ENCODE results near the gene SEC16A. TPM values are rescaled to one million over a fixed set of nuclear protein-coding genes. Genes with fewer than 3 reads are reported as not detected.

SEC16A gene
- total RNA-seq, 1 donor from 2014 or later = 87.3 TPM

DNA sequence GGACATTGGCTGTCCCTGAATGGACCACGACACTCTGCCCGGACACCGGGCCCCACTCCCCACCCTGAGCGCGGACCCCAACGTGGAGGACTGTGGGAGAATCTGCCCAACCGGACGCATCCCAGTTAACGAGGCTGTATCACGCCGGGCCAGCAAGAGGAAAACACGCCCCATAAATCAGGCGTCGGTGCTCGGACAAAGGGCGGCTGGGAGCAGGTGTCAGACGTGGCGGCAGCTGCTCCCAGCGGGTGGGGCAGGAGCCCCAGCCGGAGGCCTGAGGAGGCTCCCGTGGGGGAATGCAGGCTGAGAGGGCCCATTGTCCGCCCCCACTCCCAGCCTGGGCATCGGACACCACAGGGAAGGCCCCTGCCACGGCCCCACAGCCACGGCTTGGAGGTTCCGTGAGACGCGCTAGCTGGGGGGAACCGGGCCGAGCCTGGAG is 43.8 kb upstream of the SEC16A start:
- Mint-ChIP-seq H3K4me1 (ENCODE audit: low read depth) (no peaks in the 10 kb centered on the region), H3K9me3 (no peaks in the 10 kb centered on the region), H3K27ac (no peak overlapping the region), H3K36me3 (ENCODE audit: low read depth) (no peaks in the 10 kb centered on the region), H3K27me3 (ENCODE audit: insufficient read depth) (no peaks in the 10 kb centered on the region), H3K4me3 (no peak overlapping the region)
- intact Hi-C loops (cut with micrococcal nuclease) = no loop called here
- no peak for DNase-seq (ENCODE audit: low spot score)

DNA sequence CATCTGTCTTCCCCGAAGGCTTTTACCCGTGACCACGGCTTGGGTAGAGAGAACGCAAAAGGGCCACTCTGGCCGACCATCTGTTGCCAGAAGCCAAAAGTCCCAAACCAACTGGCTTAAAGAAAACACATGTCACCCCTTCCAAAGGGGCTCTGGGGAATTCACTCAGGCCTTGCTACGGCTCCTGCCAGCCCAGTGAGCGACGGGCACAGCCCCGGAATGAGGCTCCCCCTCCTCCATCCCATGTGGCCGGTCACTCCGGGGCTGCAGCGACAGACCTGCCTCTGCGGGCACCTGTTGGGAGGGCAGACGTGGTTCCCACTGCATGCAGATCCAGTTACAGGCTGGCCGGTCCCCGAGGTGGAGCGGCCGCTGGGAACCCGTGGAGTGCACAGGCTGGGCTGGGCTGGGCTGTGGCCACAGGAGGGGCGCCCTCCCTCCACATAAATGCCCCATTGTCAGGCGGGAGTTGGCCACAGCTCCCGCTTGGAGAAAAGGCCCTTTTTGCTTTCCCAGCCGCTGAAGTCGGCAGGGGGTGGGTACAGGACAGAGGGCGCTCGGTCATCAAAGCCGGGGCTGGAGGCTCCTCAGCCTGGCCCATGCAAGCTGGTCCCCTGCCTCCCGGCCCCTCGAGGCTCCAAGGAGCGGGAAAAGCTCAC is 43.1 kb upstream of the SEC16A start:
- intact Hi-C loops (cut with micrococcal nuclease) = no loop called here
- no peaks in the 10 kb centered on the region for H3K9me3 Mint-ChIP-seq
- H3K27ac Mint-ChIP-seq = no peak overlapping the region
- H3K27me3 Mint-ChIP-seq (ENCODE audit: insufficient read depth) = no peaks in the 10 kb centered on the region
- H3K4me3 Mint-ChIP-seq = no peak overlapping the region
- no peaks in the 10 kb centered on the region for H3K4me1 Mint-ChIP-seq (ENCODE audit: low read depth)
- DNase-seq (ENCODE audit: low spot score) = no peak
- no peaks in the 10 kb centered on the region for H3K36me3 Mint-ChIP-seq (ENCODE audit: low read depth)

DNA sequence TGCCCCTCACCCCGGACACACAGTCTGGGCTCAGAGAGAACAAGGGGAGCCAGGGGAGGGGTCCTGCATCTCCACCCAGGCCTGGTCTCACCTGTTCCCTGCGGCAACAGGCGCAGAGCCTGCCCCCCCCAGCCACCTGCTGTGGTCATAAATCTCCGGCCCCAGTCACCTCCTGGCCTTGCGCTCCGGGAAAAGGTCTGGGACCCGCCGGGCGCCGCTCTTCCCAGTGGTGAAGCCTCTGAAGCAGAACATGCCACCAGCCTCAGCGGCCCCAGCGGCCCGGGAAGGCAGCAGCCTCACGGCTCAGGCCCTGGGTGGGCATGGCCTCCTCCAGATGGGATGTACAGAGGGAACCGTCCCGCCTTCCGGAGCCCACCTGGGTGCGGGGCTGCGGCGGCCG is 42.4 kb upstream of the SEC16A start:
- Mint-ChIP-seq H3K9me3 (no peaks in the 10 kb centered on the region), H3K27me3 (ENCODE audit: insufficient read depth) (no peaks in the 10 kb centered on the region), H3K27ac (no peak overlapping the region), H3K4me1 (ENCODE audit: low read depth) (no peaks in the 10 kb centered on the region), H3K4me3 (no peak overlapping the region), H3K36me3 (ENCODE audit: low read depth) (no peaks in the 10 kb centered on the region)
- intact Hi-C loops (cut with micrococcal nuclease) = no loop called here
- DNase-seq (ENCODE audit: low spot score) = no peak

DNA sequence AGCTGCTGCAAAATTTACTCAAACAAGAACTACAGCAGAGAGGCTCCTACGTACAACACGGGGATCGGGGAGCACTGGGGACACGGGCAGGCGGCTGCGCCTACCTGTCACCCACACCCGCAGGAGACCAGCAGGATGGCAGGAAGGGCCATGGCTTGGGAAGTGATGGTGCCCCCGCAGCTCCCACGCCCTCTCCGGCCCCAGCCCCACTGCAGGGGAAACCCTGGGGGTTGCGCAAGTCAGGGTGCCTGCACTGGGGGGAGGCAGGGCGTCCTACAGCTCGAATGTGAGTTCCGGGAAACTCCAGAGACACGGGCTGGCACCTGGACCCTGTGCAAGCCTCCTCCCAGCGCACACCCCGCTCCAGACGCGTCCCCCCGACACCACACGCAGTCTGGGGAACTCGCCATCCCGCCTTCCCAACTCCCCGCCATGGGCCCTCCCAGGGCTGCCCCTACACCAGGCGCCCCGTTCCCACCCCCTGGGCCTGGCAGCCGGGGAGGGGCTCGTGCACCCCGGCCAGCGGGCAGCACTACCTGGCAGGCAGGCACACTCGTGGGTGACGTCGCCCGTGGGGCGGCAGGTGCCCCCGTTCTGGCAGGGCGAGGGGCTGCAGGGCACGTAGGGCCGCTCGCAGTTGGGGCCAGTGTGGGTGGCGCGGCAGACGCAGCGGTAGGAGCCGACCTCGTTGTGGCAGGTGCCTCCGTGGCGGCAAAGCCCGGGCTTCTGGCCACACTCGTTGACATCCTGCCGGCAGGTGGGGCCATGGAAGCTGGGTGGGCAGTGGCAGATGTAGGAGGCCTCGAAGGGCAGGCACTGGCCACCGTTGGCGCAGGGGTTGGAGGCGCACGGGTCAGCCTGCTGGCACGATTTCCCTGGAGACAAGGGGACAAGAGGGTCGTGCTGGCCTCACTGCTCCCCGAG is 39.7 kb upstream of the SEC16A start:
- DNase-seq (ENCODE audit: low spot score) = no peak
- intact Hi-C loops (cut with micrococcal nuclease) = no loop called here

DNA sequence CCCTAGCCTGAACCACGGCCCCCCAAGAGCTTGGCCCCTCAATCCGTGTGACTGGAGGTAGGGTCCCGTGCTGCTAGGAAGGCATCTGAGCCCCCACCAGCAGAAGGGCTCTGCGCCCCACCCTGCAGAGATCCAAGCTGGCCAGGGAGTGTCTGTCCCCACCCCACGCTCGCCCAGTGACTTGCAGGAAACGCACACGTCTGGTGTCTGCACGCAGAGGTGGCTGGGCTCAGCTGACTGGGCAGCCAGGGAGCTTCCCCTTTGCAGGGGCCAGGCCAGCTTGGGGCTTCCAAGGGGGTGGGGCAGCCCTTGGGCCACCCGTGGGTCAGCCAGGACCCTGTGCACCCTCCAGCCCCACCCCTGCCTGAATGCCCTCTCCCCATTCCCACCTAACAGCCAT is 38.7 kb upstream of the SEC16A start:
- H3K4me3 Mint-ChIP-seq = no peak overlapping the region
- H3K27me3 Mint-ChIP-seq (ENCODE audit: insufficient read depth) = no peaks in the 10 kb centered on the region
- no peaks in the 10 kb centered on the region for H3K36me3 Mint-ChIP-seq (ENCODE audit: low read depth)
- no peaks in the 10 kb centered on the region for H3K4me1 Mint-ChIP-seq (ENCODE audit: low read depth)
- H3K27ac Mint-ChIP-seq = no peak overlapping the region
- intact Hi-C loops (cut with micrococcal nuclease) = no loop called here
- DNase-seq (ENCODE audit: low spot score) = no peak
- H3K9me3 Mint-ChIP-seq = no peaks in the 10 kb centered on the region

More for the DNA sequence above, 39.7 kb upstream of the SEC16A start:
- H3K27me3 Mint-ChIP-seq (ENCODE audit: insufficient read depth) = no peaks in the 10 kb centered on the region
- H3K27ac Mint-ChIP-seq = no peak overlapping the region
- H3K4me3 Mint-ChIP-seq = no peak overlapping the region
- H3K36me3 Mint-ChIP-seq (ENCODE audit: low read depth) = no peaks in the 10 kb centered on the region
- no peaks in the 10 kb centered on the region for H3K4me1 Mint-ChIP-seq (ENCODE audit: low read depth)
- no peaks in the 10 kb centered on the region for H3K9me3 Mint-ChIP-seq

DNA sequence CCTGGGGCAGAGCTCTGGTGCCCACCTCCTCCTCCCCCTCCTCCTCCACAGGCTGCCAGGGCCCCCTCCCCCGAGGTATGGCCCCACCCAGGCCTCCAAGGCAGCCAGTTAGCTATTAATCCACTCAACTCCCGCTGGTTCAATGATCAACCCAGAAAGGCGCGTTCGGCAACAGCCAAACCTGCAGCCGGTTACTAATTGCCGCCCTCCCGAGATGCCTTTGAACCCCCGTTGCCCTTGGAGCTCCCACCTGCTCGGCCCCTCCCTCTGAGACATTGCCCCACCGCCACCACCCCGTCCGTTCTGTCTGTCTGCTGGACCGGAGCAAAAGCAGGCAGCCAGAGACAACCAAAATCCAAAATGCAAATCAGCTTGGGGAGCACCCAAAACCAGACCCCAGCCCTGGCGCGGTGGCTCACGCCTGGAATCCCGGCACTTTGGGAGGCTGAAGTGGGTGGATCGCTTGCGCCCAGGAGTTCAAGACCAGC is 37.3 kb upstream of the SEC16A start:
- no peak overlapping the region for H3K4me3 Mint-ChIP-seq
- intact Hi-C loops (cut with micrococcal nuclease) = no loop called here
- DNase-seq (ENCODE audit: low spot score) = no peak
- H3K36me3 Mint-ChIP-seq (ENCODE audit: low read depth) = no peaks in the 10 kb centered on the region
- no peaks in the 10 kb centered on the region for H3K4me1 Mint-ChIP-seq (ENCODE audit: low read depth)
- no peak overlapping the region for H3K27ac Mint-ChIP-seq
- no peaks in the 10 kb centered on the region for H3K9me3 Mint-ChIP-seq
- no peaks in the 10 kb centered on the region for H3K27me3 Mint-ChIP-seq (ENCODE audit: insufficient read depth)

DNA sequence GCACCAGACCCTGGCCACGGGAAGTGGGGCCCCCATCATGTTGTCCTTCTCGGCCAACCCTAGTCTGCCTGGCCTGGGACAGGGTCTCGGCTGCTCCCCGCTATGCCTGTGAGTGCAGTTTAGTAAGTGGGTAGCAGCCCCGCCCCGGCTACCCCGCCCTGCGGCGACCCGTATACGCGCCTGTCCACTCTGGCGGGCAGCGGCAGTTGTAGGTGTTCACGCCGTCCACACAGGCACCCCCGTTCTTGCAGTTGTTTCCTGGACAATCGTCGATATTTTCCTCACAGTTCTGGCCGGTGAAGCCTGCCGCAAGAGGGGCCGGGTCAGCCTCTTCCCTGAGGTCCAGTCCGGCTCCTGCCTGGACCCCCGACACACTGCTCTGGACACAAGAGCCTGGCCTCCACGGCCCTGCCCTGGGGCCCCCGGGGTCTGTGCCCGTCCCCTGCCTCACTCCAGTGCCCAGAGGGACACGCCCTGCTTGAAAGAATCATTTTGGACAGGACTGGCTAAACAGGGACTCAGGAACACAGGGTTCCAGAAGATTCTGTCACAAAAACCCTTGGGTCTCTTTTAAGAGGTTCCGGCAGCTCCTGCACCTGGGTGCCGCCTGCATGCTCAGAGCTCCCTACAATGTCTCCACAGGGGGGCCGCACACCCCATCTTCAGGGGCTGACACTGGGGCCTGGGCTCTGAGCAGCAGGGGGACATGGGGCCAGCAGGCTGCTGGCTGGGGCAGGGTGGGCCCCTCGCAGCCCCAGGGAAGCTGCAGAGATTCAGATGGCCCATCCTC is 36.6 kb upstream of the SEC16A start:
- no peaks in the 10 kb centered on the region for H3K27me3 Mint-ChIP-seq (ENCODE audit: insufficient read depth)
- intact Hi-C loops (cut with micrococcal nuclease) = no loop called here
- H3K27ac Mint-ChIP-seq = no peak overlapping the region
- H3K4me1 Mint-ChIP-seq (ENCODE audit: low read depth) = no peaks in the 10 kb centered on the region
- H3K36me3 Mint-ChIP-seq (ENCODE audit: low read depth) = no peaks in the 10 kb centered on the region
- no peak overlapping the region for H3K4me3 Mint-ChIP-seq
- no peak for DNase-seq (ENCODE audit: low spot score)
- no peaks in the 10 kb centered on the region for H3K9me3 Mint-ChIP-seq

DNA sequence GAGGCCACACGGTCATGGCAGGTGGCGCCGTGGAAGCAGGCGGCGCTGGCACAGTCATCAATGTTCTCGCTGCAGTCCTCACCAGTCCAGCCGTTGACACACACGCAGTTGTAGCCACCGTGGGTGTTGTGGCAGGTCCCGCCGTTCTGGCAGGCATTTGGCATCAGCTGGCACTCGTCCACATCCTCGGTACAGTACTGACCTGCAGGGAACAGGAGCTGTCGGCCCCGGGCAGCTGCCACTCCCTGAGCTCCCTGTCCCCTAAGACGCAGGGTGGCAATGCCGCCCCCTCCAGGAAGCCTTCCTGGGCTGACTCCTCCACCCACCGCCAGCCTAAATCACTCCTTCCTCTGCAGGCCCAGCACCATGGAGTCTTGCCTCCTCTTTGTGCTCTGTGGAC is 35.8 kb upstream of the SEC16A start:
- Mint-ChIP-seq H3K27me3 (ENCODE audit: insufficient read depth) (no peaks in the 10 kb centered on the region), H3K4me1 (ENCODE audit: low read depth) (no peaks in the 10 kb centered on the region), H3K36me3 (ENCODE audit: low read depth) (no peaks in the 10 kb centered on the region), H3K4me3 (no peak overlapping the region), H3K27ac (no peak overlapping the region), H3K9me3 (no peaks in the 10 kb centered on the region)
- intact Hi-C loops (cut with micrococcal nuclease) = no loop called here
- no peak for DNase-seq (ENCODE audit: low spot score)

DNA sequence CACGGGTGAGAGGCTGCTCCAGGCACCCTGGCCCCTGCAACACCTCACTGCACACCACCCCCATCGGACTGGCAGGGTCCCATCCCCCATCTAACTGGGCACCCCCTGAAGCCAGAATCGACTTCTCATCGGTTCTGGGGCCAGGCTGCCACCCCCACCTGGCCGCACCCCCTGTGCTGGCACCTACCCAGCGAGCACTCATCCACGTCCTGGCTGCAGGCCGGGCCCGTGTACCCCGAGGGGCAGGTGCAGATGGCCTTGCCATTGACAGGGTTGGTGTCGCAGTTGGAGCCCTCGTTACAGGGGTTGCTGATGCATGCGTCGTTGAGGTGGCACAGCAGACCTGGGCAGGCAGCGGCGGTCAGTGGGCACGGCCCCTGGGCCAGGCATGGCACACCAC is 35.1 kb upstream of the SEC16A start:
- no peak for DNase-seq (ENCODE audit: low spot score)
- intact Hi-C loops (cut with micrococcal nuclease) = no loop called here
- no peak overlapping the region for H3K27ac Mint-ChIP-seq
- H3K4me3 Mint-ChIP-seq = no peak overlapping the region
- no peaks in the 10 kb centered on the region for H3K27me3 Mint-ChIP-seq (ENCODE audit: insufficient read depth)
- H3K4me1 Mint-ChIP-seq (ENCODE audit: low read depth) = no peaks in the 10 kb centered on the region
- no peaks in the 10 kb centered on the region for H3K36me3 Mint-ChIP-seq (ENCODE audit: low read depth)
- H3K9me3 Mint-ChIP-seq = no peaks in the 10 kb centered on the region

DNA sequence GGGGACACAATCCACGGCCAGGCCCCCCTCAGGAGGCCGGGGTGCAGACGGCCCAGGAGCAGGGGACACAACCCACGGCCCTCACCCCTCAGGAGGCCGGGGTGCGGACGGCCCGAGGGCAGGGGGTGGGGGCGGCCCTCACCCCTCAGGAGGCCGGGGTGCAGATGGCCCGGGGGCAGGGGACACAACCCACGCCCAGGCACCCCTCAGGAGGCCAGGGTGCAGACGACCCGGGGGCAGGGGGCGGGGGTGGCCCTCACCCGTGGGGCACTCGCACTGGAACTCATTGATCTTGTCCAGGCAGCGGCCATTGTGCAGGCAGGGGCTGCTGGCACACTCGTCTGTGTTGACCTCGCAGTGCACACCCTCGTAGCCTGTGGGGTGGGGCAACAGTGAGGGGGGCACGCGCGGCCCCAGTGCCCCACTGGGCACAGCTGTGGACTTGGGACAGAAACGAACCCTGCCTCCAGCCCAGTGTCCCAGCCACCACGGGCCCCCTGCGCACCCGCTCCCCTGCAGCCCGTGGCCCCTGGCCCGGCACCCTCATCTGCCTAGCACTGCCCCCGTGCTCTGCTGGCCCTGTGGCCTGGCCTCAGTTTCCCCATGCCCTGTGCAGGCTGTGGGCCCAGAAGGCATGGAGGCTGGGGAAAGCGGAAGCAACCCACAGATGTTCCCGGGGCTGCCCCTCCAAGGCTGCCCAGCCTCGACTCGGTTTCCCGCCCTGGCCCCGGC is 34.3 kb upstream of the SEC16A start:
- no peaks in the 10 kb centered on the region for H3K36me3 Mint-ChIP-seq (ENCODE audit: low read depth)
- intact Hi-C loops (cut with micrococcal nuclease) = no loop called here
- no peaks in the 10 kb centered on the region for H3K9me3 Mint-ChIP-seq
- H3K4me3 Mint-ChIP-seq = no peak overlapping the region
- H3K4me1 Mint-ChIP-seq (ENCODE audit: low read depth) = no peaks in the 10 kb centered on the region
- DNase-seq (ENCODE audit: low spot score) = no peak
- H3K27ac Mint-ChIP-seq = no peak overlapping the region
- no peaks in the 10 kb centered on the region for H3K27me3 Mint-ChIP-seq (ENCODE audit: insufficient read depth)

DNA sequence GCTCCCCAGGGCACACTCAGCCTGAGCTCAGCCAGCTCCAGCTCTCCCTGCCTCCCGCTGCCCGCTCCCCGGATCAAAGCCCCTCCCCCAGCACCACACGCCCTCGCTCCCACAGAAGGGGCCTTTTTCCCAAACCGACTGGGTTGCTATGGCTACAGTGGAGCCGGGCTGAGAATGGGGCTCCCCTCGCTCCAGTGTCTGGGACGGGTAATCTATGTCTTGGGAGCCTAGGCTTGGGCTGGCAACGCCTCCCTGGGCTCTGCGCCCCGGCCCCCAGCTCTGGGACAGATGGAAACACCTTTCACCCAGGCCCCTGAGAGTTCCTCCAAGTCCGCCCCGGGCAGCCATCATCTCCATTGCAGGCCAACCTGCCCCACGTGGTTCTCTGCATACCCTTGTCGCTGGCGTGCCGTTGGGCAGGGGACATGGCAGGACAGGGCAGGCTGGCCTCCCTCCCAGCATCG is 33.4 kb upstream of the SEC16A start:
- Mint-ChIP-seq H3K9me3 (no peaks in the 10 kb centered on the region), H3K4me1 (ENCODE audit: low read depth) (no peaks in the 10 kb centered on the region), H3K4me3 (no peak overlapping the region), H3K36me3 (ENCODE audit: low read depth) (no peaks in the 10 kb centered on the region), H3K27ac (no peak overlapping the region), H3K27me3 (ENCODE audit: insufficient read depth) (no peaks in the 10 kb centered on the region)
- DNase-seq (ENCODE audit: low spot score) = no peak
- intact Hi-C loops (cut with micrococcal nuclease) = no loop called here

DNA sequence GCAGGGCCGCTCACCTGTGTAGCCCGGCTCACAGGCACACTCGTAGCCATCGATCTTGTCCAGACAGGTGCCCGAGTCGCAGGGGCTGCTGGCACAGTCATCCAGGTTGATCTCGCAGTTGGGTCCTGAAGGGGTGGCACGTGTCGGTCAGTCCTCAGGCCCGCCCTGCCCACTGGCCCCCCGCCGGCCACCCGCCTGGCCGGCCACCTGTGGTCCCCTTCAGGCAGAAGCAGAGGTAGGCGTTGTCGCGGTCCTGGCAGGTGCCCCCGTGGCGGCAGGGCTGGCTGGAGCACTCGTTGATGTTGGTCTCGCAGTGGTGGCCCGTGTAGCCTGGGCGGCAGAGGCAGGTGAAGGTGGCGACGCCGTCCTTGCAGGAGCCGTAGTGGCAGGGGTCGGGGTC is 32.4 kb upstream of the SEC16A start:
- intact Hi-C loops (cut with micrococcal nuclease) = no loop called here
- Mint-ChIP-seq H3K27me3 (ENCODE audit: insufficient read depth) (no peaks in the 10 kb centered on the region), H3K4me1 (ENCODE audit: low read depth) (no peaks in the 10 kb centered on the region), H3K4me3 (no peak overlapping the region), H3K36me3 (ENCODE audit: low read depth) (no peaks in the 10 kb centered on the region), H3K9me3 (no peaks in the 10 kb centered on the region), H3K27ac (no peak overlapping the region)
- no peak for DNase-seq (ENCODE audit: low spot score)

Data from activated T-helper 1 cell treated with anti-CD3 and anti-CD28 coated beads, Interleukin-12 subunit alpha, Interleukin-12 subunit beta, Interleukin-2, Interleukin-4 antibody, amounts not matched to agents 30 ng/mL and 10 ng/mL and 1 ng/mL, durations not matched to agents 14 hours and 24 hours and 36 hours (primary cell).